HG03521 (cell line): ENCODE data around the gene SLC6A11.

Experiments used
- ATAC-seq: cut with Tn5 transposase; IDR thresholded peaks from one replicate; pipeline ENCODE4 v1.9.1; 2021; ENCODE audit warnings: mild to moderate bottlenecking, moderate library complexity; ENCODE audit not compliant: unreplicated experiment

Gene SLC6A11

GRCh38 chr3:10837849-10838248 is 21.8 kb downstream of the SLC6A11 start:
- ATAC-seq: no peak

DNA sequence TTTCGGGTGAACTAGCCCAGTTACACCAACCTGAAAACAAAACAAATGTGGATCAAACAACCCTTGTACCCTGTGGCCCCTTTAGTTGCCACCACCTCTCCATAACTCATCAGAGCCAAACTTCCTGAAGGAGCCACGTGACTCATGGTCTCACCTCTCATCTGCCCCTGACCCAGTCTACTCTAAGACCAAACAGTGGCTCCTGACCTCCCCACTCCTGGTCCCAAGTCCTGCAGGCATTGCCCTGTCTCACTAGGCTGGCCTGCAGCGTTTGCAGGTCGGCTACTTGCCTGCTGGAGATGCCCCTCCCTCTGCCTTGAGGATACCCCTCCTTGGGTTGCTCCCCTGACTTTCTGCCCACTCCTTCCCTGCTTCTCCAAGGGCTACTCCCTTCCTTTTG is 23.1 kb downstream of the SLC6A11 start:
- no peak for ATAC-seq

GRCh38 chr3:10841100-10841499 is 25.1 kb downstream of the SLC6A11 start:
- no peak for ATAC-seq

DNA sequence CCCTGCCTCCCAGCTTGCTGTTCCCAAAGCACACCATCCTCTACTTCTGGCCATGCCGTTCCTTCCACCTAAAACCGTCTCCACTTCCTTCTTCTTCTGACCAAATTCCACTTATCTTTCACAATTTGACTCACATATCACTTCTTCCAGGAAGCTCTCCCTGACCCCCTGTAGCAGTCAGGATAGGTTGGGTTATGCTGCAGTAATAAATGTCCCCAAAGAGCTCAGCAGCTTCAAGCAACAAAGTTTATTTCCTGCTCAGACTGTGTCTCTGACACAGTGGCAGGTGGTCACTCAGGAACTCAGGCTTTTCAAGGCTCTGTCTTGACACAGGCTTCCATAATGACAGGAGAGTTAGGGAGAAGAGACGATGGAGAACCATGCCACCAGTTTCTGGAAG is 27.4 kb downstream of the SLC6A11 start:
- no peak for ATAC-seq

- no peak for ATAC-seq
These were observed 29.2 kb downstream of the SLC6A11 start for GRCh38 chr3:10845001-10845761.

DNA sequence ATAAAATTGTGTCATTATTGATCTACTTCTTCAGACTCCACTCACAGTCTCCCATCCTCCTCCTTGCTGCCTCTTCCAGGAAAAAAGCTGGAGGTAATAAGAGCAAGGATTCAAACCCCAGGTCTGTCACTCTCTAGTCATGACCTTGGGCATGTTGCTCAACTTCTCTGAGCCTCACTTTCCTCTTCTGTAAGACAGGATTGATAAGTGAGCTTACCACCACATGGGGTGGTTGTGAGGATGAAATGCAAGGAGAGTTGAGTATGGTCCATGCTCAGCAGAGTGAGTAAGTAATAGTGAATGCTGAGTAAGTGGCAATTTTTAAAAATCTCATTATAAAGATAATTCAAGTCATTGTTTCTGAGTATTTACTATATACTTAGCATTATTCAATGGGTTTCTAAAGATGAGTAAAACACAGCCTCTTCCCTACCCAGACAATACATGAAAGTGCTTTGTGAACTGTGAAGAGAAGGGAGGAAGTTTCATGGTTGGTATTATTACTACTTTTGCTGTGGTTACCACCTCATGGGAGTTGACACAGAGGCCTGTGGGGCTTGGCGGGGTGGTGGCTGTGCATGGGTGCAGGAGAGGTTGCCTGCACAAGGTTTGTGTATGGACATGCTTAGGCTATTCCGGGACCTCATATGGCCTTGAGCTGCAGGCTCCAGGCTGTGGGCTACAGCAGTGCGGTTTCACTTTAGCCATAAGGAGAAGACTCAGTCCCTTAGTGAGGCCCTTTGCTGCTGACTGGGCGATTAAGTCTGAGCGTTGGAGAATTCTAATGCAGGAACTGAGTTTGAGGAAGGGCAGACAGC is 30.0 kb downstream of the SLC6A11 start:
- ATAC-seq: peak; percentile 53

DNA sequence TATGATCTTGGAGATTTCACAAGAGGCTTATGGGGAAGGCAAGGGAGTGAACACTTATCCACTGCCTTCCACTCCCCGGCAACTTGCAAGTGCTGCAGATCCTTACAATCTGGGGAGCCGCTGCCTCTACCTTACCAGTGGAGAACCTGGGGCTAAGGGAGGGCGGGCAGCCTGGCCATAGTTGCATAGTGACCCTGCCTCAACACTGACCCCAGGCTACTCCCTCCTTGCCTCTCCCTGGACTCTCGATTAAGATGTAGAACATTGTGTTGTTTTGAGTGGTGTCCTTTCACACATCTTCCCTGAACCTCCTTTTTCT is 30.6 kb downstream of the SLC6A11 start:
- no peak for ATAC-seq

GRCh38 chr3:10848261-10848660 is 32.2 kb downstream of the SLC6A11 start:
- ATAC-seq: no peak

- no peak for ATAC-seq
These were observed 36.2 kb downstream of the SLC6A11 start for GRCh38 chr3:10852066-10852808.

DNA sequence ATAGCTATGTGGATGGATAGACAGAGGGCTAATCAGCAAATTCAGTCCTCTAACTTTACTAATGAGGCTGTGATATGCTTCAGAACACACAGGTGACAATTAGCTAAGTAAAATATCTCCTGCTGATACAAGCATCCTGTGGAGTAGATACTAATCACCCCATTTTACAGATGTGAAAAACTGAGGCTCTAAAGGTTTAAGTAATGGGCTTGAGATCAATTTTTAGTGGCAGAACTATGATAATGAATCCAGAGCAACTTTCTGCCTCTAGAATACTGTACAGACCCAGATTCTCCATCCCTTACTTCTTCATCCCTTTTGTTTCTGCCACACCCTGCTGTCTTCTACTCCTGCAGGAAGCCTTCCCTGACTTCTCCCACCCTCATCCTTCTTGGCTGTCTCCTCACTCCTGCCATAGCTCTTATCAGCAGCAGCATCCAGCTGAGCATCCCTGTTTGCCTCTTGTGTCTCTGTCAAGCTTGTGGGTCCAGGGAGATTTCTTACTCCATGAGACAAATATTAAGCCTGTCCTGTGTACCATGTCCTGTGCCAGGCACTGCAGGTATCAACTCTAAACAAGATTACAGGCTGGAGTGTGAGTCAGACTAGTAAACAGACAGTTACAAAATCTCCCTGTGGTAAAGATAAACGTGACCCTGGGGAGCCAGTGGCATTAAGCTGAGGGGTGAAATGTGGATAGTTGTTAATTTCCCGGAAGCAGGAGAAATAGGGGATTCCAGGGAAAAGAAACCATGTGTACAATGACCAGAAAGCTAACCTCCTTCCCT is 39.2 kb downstream of the SLC6A11 start:
- ATAC-seq: no peak

GRCh38 chr3:10855871-10856662 is 40.0 kb downstream of the SLC6A11 start:
- ATAC-seq: no peak

- ATAC-seq: no peak
These were observed 41.2 kb downstream of the SLC6A11 start for GRCh38 chr3:10857235-10857634.

- ATAC-seq: no peak
These were observed 42.1 kb downstream of the SLC6A11 start for GRCh38 chr3:10858091-10858490.

DNA sequence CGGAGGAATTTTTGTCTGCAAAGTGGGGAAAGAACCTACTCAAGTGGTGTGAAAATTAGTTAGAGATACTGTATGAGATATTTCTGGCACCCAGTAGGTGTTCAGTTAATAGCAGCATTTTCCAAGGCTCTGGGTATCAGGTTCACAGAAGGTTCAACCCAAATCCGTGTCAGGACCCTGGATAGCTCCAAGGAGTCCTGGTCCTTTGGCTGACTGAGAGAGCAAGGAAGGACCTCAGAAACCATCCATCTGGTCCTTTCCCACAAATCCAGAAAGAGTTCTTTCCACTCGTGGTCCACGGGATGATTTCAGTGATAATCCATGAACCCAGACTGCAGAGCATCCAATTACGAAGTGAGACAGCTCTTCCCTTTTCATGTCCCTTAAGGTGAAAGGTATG is 51.4 kb downstream of the SLC6A11 start:
- ATAC-seq: no peak

- ATAC-seq: no peak
These were observed 53.4 kb downstream of the SLC6A11 start for GRCh38 chr3:10869460-10869859.

GRCh38 chr3:10870296-10870695 is 54.3 kb downstream of the SLC6A11 start:
- no peak for ATAC-seq

GRCh38 chr3:10873415-10873814 is 57.4 kb downstream of the SLC6A11 start:
- ATAC-seq: no peak

GRCh38 chr3:10875914-10876313 is 59.9 kb downstream of the SLC6A11 start:
- no peak for ATAC-seq

- no peak for ATAC-seq
These were observed 60.6 kb downstream of the SLC6A11 start for GRCh38 chr3:10876661-10877060.

DNA sequence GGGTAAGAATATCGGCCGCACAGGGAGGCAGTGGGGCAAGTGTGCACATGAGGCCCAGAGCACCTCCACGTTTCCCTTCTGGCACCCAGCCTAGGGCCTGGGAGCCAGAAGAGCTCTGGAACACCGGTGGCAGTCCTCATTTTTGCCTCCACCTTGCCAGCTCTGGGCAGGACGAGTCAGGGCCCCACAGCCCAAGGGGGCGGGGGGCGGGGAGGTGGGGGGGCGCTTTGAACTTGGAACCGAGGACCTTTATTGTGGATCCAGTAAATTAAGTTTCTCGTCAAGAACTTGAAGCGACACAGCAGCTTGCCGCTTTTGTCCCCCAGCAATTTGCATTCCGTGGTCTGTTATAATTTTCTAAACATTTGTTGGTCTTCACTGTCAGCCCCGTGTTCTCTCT is 66.8 kb downstream of the SLC6A11 start:
- no peak for ATAC-seq
